Stimulated activated CD4-positive, alpha-beta T cell treated with anti-CD3 and anti-CD28 coated beads, Interleukin-4, amount 100 ng/mL, for 48 hours (primary cell): Measurements from ENCODE around the gene HPS4.
"Not testable (repeated sequence)": the region's sequence is repeated elsewhere in the genome, so short reads cannot be mapped to it uniquely, and the experiment has no call there.

Experiments used
- DNase-seq, 2 donors: peaks; one replicate each; pipeline ENCODE4 v3.0.0-alpha.2; 2020; ENCODE audit warnings: low read depth in 2 of 2

Gene HPS4

GRCh38 chr22:26443901-26444690 lies 39.5 kb downstream of the HPS4 start:
- DNase-seq: no peak

- no peak for DNase-seq
Measured at GRCh38 chr22:26442086-26442756, 41.4 kb downstream of the HPS4 start.

- no peak for DNase-seq
Measured at GRCh38 chr22:26439559-26439958, 44.0 kb downstream of the HPS4 start.

GRCh38 chr22:26438776-26439175 lies 44.8 kb downstream of the HPS4 start:
- not testable (repeated sequence) for DNase-seq

GRCh38 chr22:26437694-26438392 lies 45.7 kb downstream of the HPS4 start:
- no peak for DNase-seq

- no peak for DNase-seq
Measured at GRCh38 chr22:26436903-26437515, 46.6 kb downstream of the HPS4 start.

GRCh38 chr22:26435327-26436093 lies 48.1 kb downstream of the HPS4 start:
- no peak for DNase-seq

GRCh38 chr22:26433805-26434204 lies 49.8 kb downstream of the HPS4 start:
- no peak for DNase-seq

GRCh38 chr22:26432619-26433311 lies 50.8 kb downstream of the HPS4 start:
- no peak for DNase-seq

- DNase-seq: no peak
Measured at GRCh38 chr22:26431261-26431995, 52.2 kb downstream of the HPS4 start.

GRCh38 chr22:26430600-26430999 lies 53.0 kb downstream of the HPS4 start:
- DNase-seq: no peak

GRCh38 chr22:26429458-26430286 lies 53.9 kb downstream of the HPS4 start:
- DNase-seq: no peak

GRCh38 chr22:26428515-26429457 lies 54.8 kb downstream of the HPS4 start, which contains the start of gene ASPHD2:
TSS of gene ASPHD2 (plus strand) at chr22:26429260. CDS start at chr22:26433616, 4,356 bp downstream.
- DNase-seq: peak; percentile 66 to 67

GRCh38 chr22:26426924-26427323 lies 56.7 kb downstream of the HPS4 start:
- no peak for DNase-seq

GRCh38 chr22:26418620-26419019 lies 65.0 kb downstream of the HPS4 start:
- DNase-seq: no peak

GRCh38 chr22:26417406-26417805 lies 66.2 kb downstream of the HPS4 start:
- DNase-seq: no peak

GRCh38 chr22:26416670-26417276 lies 66.8 kb downstream of the HPS4 start:
- DNase-seq: no peak

GRCh38 chr22:26416256-26416655 lies 67.3 kb downstream of the HPS4 start:
- DNase-seq: no peak
